IPS DF 6.9 (cell line): ENCODE results near the gene ABCC5.

Source experiments
- DNase-seq: peaks from one replicate; pipeline ENCODE4 v3.0.0-alpha.2; 2013; ENCODE audit warnings: low read depth, low spot score
- H3K27ac ChIP-seq: one replicate; pipeline ENCODE4 v1.5.1; 2013; ENCODE audit warnings: low read length, control low read depth
- H3K27me3 ChIP-seq: 2 replicates; pipeline ENCODE4 v1.6.1; 2013; ENCODE audit warnings: mild to moderate bottlenecking, low read length; ENCODE audit not compliant: control insufficient read depth, insufficient read depth
- H3K36me3 ChIP-seq: 2 replicates; pipeline ENCODE4 v1.6.1; 2013; ENCODE audit warnings: low read length; ENCODE audit not compliant: control insufficient read depth, insufficient read depth
- H3K4me1 ChIP-seq: 2 replicates; pipeline ENCODE4 v1.6.1; 2013; ENCODE audit warnings: low read length; ENCODE audit not compliant: control insufficient read depth, insufficient read depth
- H3K4me3 ChIP-seq: 2 replicates; pipeline ENCODE4 v1.5.1; 2013; ENCODE audit warnings: mild to moderate bottlenecking, low read length
- H3K9me3 ChIP-seq: 2 replicates; pipeline ENCODE4 v1.6.1; 2013; ENCODE audit warnings: low read length, inconsistent platforms; ENCODE audit not compliant: control insufficient read depth, insufficient read depth
- WGBS: extraction: QIAGEN DNeasy Blood & Tissue Kit; methylation state at CpG from one replicate; pipeline ENCODE4 v1.1.7; 2013; ENCODE audit warnings: mixed read lengths, missing lambda C conversion rate; ENCODE audit not compliant: insufficient read length, insufficient coverage; 5-methylcytosine and 5-hydroxymethylcytosine counted together

The ABCC5 gene

GRCh38 chr3:183953471-183954070 is 64.1 kb downstream of the ABCC5 start:
- H3K27me3 ChIP-seq, result no peaks in the 10 kb centered on the region
- H3K4me1 ChIP-seq, result no peaks in the 10 kb centered on the region
- WGBS, result no CpG with 5 or more reads among the region's 6 CpGs
- no peaks in the 10 kb centered on the region; the same call in none of the 2 replicates for H3K36me3 ChIP-seq
- H3K4me3 ChIP-seq, result no peak overlapping the region
- no peak for DNase-seq
- no peaks in the 10 kb centered on the region for H3K9me3 ChIP-seq
- H3K27ac ChIP-seq, result no peak overlapping the region

GRCh38 chr3:183951459-183951858 is 66.2 kb downstream of the ABCC5 start:
- no CpG with 5 or more reads among the region's 13 CpGs for WGBS
- Histone ChIP-seq H3K27ac (no peak overlapping the region), H3K4me3 (no peak overlapping the region), H3K36me3 (peaks cover 3% of the 10 kb centered on the region), H3K9me3 (no peaks in the 10 kb centered on the region), H3K4me1 (no peaks in the 10 kb centered on the region), H3K27me3 (no peaks in the 10 kb centered on the region)
- no peak for DNase-seq

- Histone ChIP-seq H3K27ac (no peak overlapping the region), H3K27me3 (no peaks in the 10 kb centered on the region), H3K4me1 (no peaks in the 10 kb centered on the region), H3K36me3 (peaks cover 3% of the 10 kb centered on the region), H3K9me3 (no peaks in the 10 kb centered on the region), H3K4me3 (no peak overlapping the region)
- no peak for DNase-seq
- no CpG with 5 or more reads among the region's 12 CpGs for WGBS
These were observed 68.0 kb downstream of the ABCC5 start for GRCh38 chr3:183949690-183950089.

- peaks cover 3% of the 10 kb centered on the region for H3K36me3 ChIP-seq
- WGBS, result no CpG with 5 or more reads among the region's 2 CpGs
- no peak overlapping the region for H3K4me3 ChIP-seq
- H3K4me1 ChIP-seq, result no peaks in the 10 kb centered on the region
- H3K9me3 ChIP-seq, result no peaks in the 10 kb centered on the region
- no peaks in the 10 kb centered on the region for H3K27me3 ChIP-seq
- DNase-seq, result no peak
- H3K27ac ChIP-seq, result no peak overlapping the region
These were observed 71.6 kb downstream of the ABCC5 start for GRCh38 chr3:183946037-183946436.

- WGBS, result no CpG with 5 or more reads among the region's 5 CpGs
- Histone ChIP-seq H3K9me3 (no peaks in the 10 kb centered on the region), H3K4me1 (no peaks in the 10 kb centered on the region), H3K36me3 (peaks cover 3% of the 10 kb centered on the region), H3K27me3 (no peaks in the 10 kb centered on the region), H3K4me3 (no peak overlapping the region), H3K27ac (no peak overlapping the region)
- DNase-seq, result no peak
These were observed 72.9 kb downstream of the ABCC5 start for GRCh38 chr3:183944775-183945174.

GRCh38 chr3:183943739-183944138 is 73.9 kb downstream of the ABCC5 start:
- WGBS, result no CpG with 5 or more reads among the region's 6 CpGs
- H3K4me1 ChIP-seq, result no peaks in the 10 kb centered on the region
- no peak overlapping the region for H3K4me3 ChIP-seq
- H3K36me3 ChIP-seq, result peaks cover 4% of the 10 kb centered on the region; the same call in 1 of the 2 replicates
- H3K27ac ChIP-seq, result no peak overlapping the region
- no peaks in the 10 kb centered on the region for H3K27me3 ChIP-seq
- H3K9me3 ChIP-seq, result no peaks in the 10 kb centered on the region
- DNase-seq, result no peak

- Histone ChIP-seq H3K4me1 (no peaks in the 10 kb centered on the region), H3K9me3 (no peaks in the 10 kb centered on the region), H3K27ac (no peak overlapping the region), H3K36me3 (peaks cover 4% of the 10 kb centered on the region; the same call in 1 of the 2 replicates), H3K4me3 (no peak overlapping the region), H3K27me3 (no peaks in the 10 kb centered on the region)
- DNase-seq, result no peak
- WGBS, result no CpG with 5 or more reads among the region's 2 CpGs
These were observed 76.5 kb downstream of the ABCC5 start for GRCh38 chr3:183941216-183941615.

- WGBS, result no CpG with 5 or more reads among the region's 10 CpGs
- no peak for DNase-seq
- Histone ChIP-seq H3K4me1 (no peaks in the 10 kb centered on the region), H3K36me3 (peaks cover 4% of the 10 kb centered on the region; the same call in 1 of the 2 replicates), H3K9me3 (no peaks in the 10 kb centered on the region), H3K4me3 (no peak overlapping the region), H3K27me3 (no peaks in the 10 kb centered on the region), H3K27ac (no peak overlapping the region)
These were observed 79.9 kb downstream of the ABCC5 start for GRCh38 chr3:183937601-183938286.

GRCh38 chr3:183933160-183933559 is 84.5 kb downstream of the ABCC5 start:
- no peaks in the 10 kb centered on the region for H3K9me3 ChIP-seq
- H3K27ac ChIP-seq, result no peak overlapping the region
- no peaks in the 10 kb centered on the region; the same call in 1 of the 2 replicates for H3K36me3 ChIP-seq
- no peak for DNase-seq
- H3K4me1 ChIP-seq, result no peaks in the 10 kb centered on the region
- H3K4me3 ChIP-seq, result no peak overlapping the region
- H3K27me3 ChIP-seq, result no peaks in the 10 kb centered on the region
- WGBS, result no CpG with 5 or more reads among the region's 3 CpGs

GRCh38 chr3:183931881-183932280 is 85.8 kb downstream of the ABCC5 start:
- no peak overlapping the region for H3K27ac ChIP-seq
- H3K4me3 ChIP-seq, result no peak overlapping the region
- H3K27me3 ChIP-seq, result no peaks in the 10 kb centered on the region
- no peak for DNase-seq
- H3K4me1 ChIP-seq, result no peaks in the 10 kb centered on the region
- WGBS, result 100% methylated on average over 1 of the region's 2 CpGs
- H3K9me3 ChIP-seq, result no peaks in the 10 kb centered on the region
- H3K36me3 ChIP-seq, result no peaks in the 10 kb centered on the region; the same call in 1 of the 2 replicates

- no CpG with 5 or more reads among the region's 10 CpGs for WGBS
- H3K36me3 ChIP-seq, result peaks cover 4% of the 10 kb centered on the region; the same call in 1 of the 2 replicates
- DNase-seq, result no peak
- H3K27me3 ChIP-seq, result no peaks in the 10 kb centered on the region
- no peak overlapping the region for H3K27ac ChIP-seq
- no peaks in the 10 kb centered on the region for H3K4me1 ChIP-seq
- no peak overlapping the region for H3K4me3 ChIP-seq
- no peaks in the 10 kb centered on the region for H3K9me3 ChIP-seq
These were observed 87.6 kb downstream of the ABCC5 start for GRCh38 chr3:183930086-183930485.
